ENCODE results near the gene TLX1.

Gene TLX1

GRCh38 chr10:101134299-101135127 is 3.4 kb downstream of the TLX1 start:
- DNase-seq, result no peak

- DNase-seq, result no peak
Observed at GRCh38 chr10:101135141-101136006, 4.3 kb downstream of the TLX1 start.

- no peak for DNase-seq
Observed at GRCh38 chr10:101136007-101136707, 5.1 kb downstream of the TLX1 start.

- no peak for DNase-seq
Observed at GRCh38 chr10:101136708-101137121, 5.6 kb downstream of the TLX1 start.

- DNase-seq, result no peak
Observed at GRCh38 chr10:101137271-101137670, 6.2 kb downstream of the TLX1 start.

GRCh38 chr10:101138788-101139420 is 7.8 kb downstream of the TLX1 start:
- DNase-seq, result no peak

- no peak for DNase-seq
Observed at GRCh38 chr10:101139421-101139911, 8.4 kb downstream of the TLX1 start.

GRCh38 chr10:101140084-101140949 is 9.2 kb downstream of the TLX1 start:
- DNase-seq, result no peak

- no peak for DNase-seq
Observed at GRCh38 chr10:101140950-101141615, 10.0 kb downstream of the TLX1 start.

- DNase-seq, result peak; percentile 86
Observed at GRCh38 chr10:101141616-101142532, 10.8 kb downstream of the TLX1 start.

- DNase-seq, result no peak
Observed at GRCh38 chr10:101142533-101143344, 11.6 kb downstream of the TLX1 start.

- no peak for DNase-seq
Observed at GRCh38 chr10:101143345-101143630, 12.2 kb downstream of the TLX1 start.

GRCh38 chr10:101144053-101144452 is 13.0 kb downstream of the TLX1 start:
- DNase-seq, result no peak

- no peak for DNase-seq
Observed at GRCh38 chr10:101145145-101145544, 14.0 kb downstream of the TLX1 start.

GRCh38 chr10:101145750-101146391 is 14.8 kb downstream of the TLX1 start:
- DNase-seq, result no peak

GRCh38 chr10:101146392-101147251 is 15.5 kb downstream of the TLX1 start:
- no peak for DNase-seq

- DNase-seq, result no peak
Observed at GRCh38 chr10:101151395-101151794, 20.3 kb downstream of the TLX1 start.

GRCh38 chr10:101152316-101152715 is 21.2 kb downstream of the TLX1 start:
- DNase-seq, result no peak
